ENCODE results near the gene PSMB8.
A peak's percentile ranks its signal among the peaks of the same experiment; 100 is the strongest.
"Not testable (repeated sequence)": the region's sequence is repeated elsewhere in the genome, so short reads cannot be mapped to it uniquely, and the experiment has no call there.

The PSMB8 gene

DNA sequence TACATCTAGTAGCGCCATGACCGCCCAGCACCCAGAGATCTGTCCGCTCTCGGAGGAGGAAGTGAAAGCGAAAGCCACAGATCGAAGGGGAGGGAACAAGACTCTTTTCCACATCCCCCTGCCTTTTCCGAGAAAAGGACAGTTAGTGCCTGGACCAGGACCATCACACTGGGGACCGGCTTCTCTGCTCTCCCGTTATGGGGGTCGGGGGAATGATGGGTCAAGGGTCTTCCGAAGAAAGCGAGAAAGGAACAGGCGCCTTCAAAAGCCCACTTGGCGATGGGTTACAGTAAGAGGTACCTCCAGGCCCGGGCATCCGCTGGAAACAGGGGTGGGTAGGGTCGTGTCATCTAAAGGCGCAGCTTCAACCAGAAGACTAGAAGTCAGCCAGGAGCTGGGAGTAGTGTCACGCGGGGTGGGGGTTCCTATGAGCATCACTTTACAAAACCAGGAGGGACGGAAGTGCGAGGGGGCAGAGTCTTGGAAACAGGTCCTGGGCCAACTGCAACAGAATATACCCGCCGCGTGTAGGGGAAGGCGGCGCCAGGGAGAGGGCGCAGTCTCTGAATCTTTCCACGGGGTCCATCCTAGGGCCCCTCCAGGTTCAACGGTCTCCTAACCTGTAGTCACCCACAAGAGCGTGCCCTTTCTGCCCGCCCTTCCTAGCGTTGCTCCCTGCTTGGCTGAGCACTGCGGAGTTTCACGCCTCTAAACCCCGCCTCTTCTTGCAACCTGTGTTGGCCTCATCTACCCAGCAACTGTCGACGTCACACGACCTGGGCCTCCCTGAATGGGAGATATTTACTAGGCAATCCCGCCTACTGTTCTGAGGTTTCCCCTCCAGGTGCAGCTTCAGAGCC is at the start of gene PSMB8:
PSMB8 (minus strand) TSS at position 69 of the 860 bp plus-strand sequence; CDS start at position 18, 51 bp downstream.
- peak; percentile 95 for DNase-seq

DNA sequence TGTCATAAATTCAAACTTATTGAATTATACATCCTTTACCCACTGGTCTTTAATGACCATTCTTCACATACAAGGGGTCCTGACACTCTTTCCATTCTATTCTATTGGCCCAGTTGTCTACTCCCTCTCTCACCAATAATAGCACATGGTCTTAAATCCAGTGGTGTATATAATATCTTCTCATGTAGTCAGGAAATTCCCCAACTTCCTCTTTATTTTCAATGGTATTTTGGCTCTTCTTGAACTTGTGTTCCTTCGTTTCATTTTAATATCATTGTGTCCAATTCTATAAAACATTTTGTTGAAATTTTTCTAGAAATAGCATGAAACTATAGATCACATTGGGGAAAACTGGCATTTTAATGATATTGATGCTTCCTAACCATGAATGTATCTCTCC is 47.0 kb upstream of the PSMB8 start:
- no peak for DNase-seq

GRCh38 chr6:32889533-32889932 is 45.7 kb upstream of the PSMB8 start:
- no peak for DNase-seq

DNA sequence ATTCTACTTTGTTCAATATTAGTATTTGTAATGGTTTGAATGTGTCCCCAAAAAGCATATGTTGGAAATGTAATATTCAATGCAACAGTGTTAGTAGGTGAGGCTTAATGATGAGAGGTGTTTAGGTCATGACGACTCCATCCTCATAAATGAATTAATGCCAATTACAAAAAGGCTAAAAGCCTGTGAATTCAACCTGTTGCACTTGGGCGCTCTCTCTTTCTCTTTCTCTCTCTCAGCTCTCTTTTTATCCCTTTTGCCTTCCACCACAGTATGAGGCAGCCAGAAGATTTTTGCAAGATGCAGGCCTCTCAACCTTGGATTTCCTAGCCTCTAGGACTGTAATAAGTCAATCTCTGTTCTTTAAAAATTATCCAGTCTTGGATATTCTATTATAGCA is 44.7 kb upstream of the PSMB8 start:
- DNase-seq, result no peak

- DNase-seq, result no peak
These were observed 43.8 kb upstream of the PSMB8 start for GRCh38 chr6:32887616-32888015.

GRCh38 chr6:32886681-32887383 is 43.0 kb upstream of the PSMB8 start:
- peak; percentile 71 for DNase-seq

DNA sequence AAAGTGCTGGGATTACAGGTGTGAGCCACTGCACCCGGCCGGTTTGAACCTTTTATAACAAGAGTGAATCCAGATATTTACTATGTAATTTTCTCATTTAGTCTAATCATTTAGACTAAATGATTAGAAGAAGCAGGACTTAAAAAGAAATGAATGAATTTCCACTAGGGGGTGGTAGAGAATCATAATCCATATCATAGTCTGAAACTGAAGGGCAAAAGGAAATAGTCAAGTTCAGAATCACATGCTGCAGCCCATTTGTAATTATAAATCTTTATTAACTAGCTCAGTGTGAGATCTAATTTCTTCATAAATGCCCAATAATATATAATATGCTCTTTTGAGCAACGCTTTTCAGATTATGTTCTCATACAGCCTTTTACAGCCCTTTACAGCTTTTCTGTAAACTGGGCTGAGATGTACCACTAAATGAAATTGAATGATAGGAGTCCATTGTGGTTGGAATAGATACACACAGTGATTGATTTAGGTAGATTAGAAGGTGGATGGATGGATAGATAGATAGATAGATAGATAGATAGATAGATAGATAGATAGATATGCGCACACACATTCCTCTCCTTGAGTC is 41.9 kb upstream of the PSMB8 start:
- peak; percentile 48 for DNase-seq

GRCh38 chr6:32883789-32884188 is 39.9 kb upstream of the PSMB8 start:
- peak; percentile 48 for DNase-seq

- peak; percentile 42 for DNase-seq
These were observed 39.0 kb upstream of the PSMB8 start for GRCh38 chr6:32882879-32883250.

- DNase-seq, result not testable (repeated sequence)
These were observed 37.1 kb upstream of the PSMB8 start for GRCh38 chr6:32880962-32881361.

DNA sequence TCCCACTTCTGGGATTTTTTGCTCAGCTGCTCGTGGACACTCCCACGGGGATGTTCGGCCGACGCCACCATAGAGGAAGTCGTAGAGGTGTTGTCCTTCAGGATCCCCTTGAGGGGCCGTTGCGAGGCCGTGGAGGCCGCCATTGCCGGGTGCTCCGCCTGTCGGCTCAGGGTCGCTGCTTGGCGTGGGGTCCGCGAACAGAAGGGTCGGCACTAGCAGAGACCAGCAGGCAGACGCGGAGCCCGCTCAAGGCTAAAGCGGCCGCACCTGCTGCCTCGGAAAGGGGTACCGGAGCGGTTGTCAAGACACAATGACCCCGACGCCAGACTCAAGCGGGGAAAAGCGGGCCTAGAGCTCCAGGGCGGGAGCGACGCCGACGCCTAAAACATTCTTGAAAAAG is 35.8 kb upstream of the PSMB8 start:
- DNase-seq, result no peak

- no peak for DNase-seq
These were observed 32.8 kb upstream of the PSMB8 start for GRCh38 chr6:32876603-32877002.

- not testable (repeated sequence) for DNase-seq
These were observed 30.1 kb upstream of the PSMB8 start for GRCh38 chr6:32873947-32874346.

DNA sequence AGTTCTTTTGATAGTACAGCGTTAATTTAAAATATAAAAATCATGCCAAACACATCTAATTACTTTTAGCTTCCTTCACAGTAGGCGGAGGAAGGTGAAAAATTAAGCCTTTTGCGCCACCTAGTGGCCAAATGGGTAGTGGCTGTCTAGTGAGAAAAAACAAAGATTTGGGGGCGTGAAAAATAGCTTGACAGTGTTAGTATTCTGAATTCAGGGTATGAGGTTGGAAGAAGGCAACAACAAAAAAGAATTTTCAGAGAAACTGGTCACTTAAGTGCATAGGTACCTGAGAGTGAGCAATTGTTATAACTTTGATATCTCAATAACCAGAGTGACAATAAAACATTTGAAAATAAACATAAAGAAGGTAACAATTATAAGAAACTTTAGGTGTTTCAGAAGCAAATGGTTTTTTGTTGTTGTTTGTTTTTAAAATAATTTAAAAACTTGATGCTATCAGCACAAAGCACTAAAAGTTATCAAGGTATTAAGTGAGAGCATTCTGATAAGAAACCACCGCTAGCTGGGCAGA is 24.5 kb upstream of the PSMB8 start:
- peak; percentile 27 for DNase-seq

GRCh38 chr6:32867554-32868256 is 23.9 kb upstream of the PSMB8 start:
- DNase-seq, result no peak

GRCh38 chr6:32867022-32867477 is 23.2 kb upstream of the PSMB8 start:
- DNase-seq, result no peak

DNA sequence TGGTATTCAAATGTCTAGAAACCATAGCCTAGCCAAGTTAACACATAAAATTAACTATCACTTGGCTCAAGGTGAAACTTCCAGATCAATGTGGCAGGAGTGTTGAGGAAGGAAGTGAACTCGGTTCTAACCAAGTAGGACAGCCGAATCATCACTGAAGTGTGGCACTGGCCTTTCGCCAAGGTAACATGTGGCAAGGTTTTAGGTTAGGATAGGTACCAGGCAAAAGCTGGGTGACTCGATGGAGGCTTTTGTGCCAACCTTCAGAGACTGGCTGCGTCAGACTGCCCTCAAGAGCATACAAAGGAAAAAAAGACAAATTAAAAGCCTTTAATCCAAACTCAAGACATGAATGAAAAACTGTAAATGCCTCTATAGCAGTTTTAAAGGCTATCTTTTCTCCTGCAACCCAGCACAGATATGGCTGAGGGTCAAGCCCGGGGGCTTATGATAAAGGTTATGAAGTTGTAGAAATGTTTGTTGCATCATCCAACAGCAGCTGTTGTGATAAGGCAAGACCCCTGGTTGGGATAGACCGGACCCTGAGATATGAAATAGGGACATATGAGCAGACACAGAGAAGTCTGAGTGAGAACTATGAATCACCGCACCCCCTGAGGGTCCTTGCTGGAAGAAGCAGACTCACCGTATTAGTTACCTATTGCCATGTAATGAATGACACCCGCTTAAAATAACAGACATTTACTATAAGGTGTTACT is 22.0 kb upstream of the PSMB8 start:
- DNase-seq, result no peak

GRCh38 chr6:32862725-32863124 is 18.9 kb upstream of the PSMB8 start:
- no peak for DNase-seq

DNA sequence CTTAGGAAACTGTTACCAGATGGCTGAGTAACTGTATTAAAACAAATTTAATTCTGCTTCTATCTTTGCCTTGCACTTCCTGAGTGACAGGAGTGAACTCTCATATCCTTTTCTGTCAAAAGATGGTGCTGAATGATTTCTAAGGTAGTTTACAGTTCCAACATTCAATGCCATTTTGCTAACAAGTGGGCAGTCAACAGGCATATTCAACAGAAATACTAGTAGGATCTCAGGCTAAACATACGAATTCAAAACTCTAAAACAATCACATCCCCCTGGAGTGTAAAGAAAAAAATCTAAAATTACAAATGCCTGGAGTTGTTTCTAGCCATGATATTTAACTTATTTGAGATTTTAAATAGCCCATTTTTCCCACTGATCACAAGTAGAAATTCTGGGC is 16.8 kb upstream of the PSMB8 start:
- DNase-seq, result no peak

DNA sequence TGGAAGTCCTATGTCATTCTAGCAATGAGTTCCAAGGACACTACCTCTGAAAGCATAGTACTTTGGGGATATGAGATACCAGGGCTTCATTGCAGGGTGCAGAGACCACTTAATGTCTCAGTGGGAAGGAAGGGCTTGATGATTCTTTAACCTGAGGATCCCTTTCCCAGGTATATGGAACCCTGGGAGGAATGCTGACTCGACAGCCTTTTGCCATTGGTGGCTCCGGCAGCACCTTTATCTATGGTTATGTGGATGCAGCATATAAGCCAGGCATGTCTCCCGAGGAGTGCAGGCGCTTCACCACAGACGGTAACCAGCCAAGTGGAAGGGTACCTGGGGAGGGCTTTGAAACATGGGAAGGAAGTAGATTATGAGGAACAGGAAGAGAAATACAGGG is 14.3 kb upstream of the PSMB8 start:
- DNase-seq, result no peak

GRCh38 chr6:32857156-32857891 is 13.5 kb upstream of the PSMB8 start:
- no peak for DNase-seq
